HTR-8/SVneo (cell line): Measurements from ENCODE around the gene LGALSL.
A peak's percentile ranks its signal among the peaks of the same experiment; 100 is the strongest.

Experiments used
- DNase-seq: peaks from one replicate; pipeline ENCODE4 v3.0.0; 2011; ENCODE audit warnings: low spot score, mixed read lengths; ENCODE audit not compliant: insufficient read length
- FAIRE-seq: peaks from 2 replicates; lab custom pipeline; 2011; peaks lifted over from hg19 to GRCh38; lab: Jason Lieb, UNC

LGALSL gene

DNA sequence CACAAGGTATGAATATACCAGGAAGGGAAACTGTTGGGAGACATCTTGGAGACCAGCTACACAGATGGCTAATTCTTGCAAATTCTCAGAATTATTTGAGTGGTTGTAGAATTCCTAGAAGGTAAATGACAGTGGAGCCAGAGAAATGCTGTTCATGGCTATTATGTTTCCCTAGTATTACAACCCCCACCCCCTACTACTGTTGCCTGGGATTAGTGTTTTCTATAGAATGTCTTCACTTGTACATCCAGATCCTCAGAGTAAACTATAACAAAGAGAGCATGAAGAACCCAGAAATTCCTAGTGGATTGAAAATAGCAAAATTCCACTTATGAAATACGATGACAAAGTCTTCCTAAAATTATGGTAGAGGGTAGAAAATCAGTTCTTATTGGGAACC lies 15.3 kb downstream of the LGALSL start:
- no peak for DNase-seq
- FAIRE-seq: no peak

GRCh38 chr2:64470071-64470470 lies 16.1 kb downstream of the LGALSL start:
- DNase-seq: no peak
- FAIRE-seq: no peak

DNA sequence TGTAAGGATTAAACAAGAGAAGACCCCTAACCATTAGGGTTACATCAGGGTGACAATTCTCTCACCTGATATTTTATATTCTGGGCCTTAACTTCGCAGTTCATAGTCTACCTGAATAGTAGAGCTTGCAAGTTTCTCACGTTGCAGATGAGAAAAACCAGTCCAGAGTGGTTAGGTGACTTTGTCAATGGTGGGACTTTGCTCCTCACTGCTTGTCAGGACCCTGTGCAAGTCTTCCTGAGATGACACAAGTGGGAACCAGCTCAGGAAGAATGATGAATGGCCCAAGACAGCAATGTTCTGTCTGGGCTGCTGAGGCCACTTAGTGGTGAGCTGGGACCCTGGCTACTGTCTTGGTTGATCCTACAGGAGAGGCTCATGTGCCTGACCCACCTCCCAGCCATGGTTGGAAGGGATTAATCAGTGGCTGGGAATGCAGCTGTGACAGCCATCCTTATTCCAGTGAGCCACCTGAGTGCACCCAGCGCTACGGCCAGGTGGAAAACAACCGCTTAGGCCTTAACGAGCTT lies 16.9 kb downstream of the LGALSL start:
- no peak for FAIRE-seq
- no peak for DNase-seq

DNA sequence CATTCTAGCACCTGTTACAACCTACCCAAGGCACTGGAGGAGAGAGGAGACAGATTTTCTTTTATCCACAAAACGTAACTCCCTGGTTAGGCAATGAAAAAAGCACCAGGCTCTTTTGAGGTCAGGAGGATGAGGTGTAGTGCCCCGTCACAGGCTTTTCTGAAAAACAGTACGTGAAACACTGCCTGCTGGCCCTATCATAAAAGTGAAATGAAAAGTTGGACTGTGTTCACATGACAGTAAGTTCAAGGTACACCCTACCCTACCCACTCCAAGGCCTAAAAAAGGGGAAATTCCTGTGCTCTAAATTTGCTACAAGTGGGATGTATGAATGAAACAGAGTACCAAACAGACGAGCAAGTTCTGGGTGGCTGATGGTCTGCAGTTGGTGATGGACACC lies 17.6 kb downstream of the LGALSL start:
- DNase-seq (no peak), FAIRE-seq (no peak)

- FAIRE-seq: no peak
- no peak for DNase-seq
These were observed 18.9 kb downstream of the LGALSL start for GRCh38 chr2:64472881-64473280.

DNA sequence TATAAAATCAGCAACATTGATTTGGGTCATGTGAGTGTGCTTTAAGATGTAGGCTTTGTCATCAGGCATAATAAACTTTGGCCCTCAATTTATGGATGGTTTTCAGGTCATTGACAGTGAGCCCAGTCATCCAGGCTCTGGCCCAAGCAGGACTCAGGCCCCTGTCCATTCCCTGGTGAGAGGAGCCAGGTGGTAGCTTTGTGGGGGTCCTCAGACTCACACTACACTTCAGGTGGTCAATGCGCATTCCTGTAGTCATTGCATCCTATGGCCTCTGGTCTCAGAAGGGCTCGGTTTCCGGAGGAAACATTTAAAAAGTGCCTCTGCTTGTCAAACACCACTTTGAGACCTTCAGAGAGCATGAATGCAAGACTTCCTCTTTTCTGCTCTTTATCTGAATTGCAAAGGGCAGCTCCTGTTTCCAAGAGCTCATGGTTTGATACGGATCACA lies 20.2 kb downstream of the LGALSL start:
- no peak for DNase-seq
- no peak for FAIRE-seq

DNA sequence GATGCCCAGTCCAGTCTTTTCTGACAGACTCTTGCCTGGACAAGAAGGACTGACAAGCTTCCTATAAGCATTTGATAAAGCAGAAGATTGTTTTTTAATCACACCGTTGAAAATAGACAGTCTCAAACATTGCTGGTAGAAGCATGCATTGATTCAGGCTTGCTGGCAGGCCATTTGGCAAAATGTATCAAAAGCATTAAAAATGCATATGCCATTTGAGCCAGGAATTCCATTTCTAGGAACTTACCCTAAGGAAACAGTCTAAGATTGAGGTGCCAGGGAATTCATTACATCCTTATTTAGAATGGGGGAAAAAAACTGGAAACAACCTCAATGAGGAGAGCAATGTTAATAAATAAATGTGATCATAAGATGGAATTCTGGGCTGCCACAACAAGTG lies 20.7 kb downstream of the LGALSL start:
- DNase-seq (no peak), FAIRE-seq (no peak)

DNA sequence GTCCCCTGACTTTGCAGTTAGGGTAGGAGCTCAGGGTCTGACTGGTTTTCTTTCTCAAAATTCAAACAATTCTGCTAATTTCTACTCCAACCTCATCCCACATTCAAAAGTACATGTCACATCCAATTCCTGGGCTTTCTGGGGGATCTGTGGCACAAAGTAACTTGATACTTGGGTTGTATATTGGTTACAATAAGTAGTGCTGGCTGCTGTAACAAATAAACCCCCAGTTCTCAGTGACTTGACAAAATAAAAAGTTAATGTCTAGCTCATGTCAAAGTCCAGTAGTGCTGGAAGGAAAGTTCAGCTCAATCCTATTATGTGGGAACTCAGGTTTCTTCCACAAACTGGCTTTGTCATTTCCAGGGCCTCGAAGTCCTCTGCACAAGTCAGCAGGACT lies 23.1 kb downstream of the LGALSL start:
- FAIRE-seq (no peak), DNase-seq (no peak)

DNA sequence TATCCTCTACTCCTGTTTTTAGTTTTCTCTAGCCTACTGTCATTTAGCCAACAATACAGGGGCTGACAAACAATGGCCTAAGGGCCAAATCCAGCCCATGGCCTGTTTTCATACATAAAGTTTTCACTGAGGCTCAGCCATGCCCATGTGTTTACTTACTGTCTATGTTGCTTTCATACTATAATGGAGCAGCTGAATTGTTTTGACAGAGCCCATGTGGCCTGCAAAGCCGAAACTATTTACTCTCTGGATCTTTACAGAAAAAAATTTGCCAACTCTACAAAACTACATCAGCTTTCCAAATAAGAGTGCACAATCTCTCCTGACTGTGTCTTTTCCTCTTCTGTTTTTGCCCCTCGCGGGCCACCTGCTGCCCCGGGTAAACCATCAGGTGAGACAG lies 24.0 kb downstream of the LGALSL start:
- FAIRE-seq (no peak), DNase-seq (no peak)

- FAIRE-seq: no peak
These were observed 24.7 kb downstream of the LGALSL start for GRCh38 chr2:64478502-64479230.

DNA sequence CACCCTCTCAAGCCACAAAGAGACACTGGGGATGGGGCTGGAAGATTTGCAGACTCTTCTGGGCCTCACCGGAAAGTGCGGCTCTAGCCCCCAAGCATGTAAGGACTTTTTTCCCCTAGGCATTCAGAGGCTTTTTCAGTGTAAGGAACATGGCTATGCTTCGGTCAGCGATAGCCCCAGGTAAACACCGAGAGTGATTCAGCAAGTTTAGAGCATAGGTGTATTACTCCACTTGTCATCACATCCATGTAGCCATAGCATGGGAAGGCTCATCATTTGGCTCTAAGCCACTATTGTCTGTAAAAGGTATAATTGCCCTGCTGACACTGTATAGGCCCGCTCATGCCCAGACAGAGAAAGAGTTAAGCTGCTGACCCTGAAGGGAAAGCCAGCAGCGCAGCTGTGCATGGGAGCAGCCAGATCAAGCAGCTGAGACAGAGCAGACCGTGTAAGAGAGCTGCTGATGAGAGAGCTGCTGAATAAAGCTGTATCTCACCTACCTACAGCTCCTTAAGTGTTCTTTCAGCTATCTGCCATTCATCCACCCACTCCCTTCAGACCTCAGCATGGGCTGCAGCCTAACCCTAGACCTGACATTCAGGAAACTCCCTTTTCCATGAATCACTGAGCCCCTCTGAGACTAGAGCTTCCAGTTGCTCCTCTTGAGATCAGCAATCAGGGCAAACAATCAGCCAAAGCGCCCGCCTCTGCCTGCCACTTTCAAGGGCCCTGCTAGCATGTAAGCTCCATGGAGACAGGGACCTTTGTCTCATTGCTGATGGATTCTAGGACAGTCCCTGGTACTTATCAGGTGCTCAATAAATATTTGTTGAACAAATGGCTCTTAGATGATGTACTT lies 25.5 kb downstream of the LGALSL start:
- no peak for FAIRE-seq
- DNase-seq: no peak

More at GRCh38 chr2:64478502-64479230, 24.7 kb downstream of the LGALSL start:
- DNase-seq: no peak

DNA sequence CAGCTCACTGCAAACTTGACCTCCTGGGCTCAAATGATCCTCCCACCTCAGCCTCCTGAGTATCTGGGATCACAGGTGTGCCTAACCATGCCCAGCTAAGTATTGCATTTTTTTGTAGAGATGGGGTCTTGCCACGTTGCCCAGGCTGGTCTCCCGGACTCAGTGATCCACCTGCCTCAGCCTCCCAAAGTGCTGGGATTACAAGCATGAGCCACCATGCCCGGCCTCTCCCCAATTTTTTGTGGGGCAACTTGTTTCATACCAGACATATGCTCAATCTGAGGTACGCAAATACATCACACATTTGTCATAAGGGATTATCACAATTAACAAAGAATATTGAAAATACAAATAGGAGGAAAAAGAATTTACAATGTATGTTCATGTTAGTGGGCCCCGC lies 27.7 kb downstream of the LGALSL start:
- no peak for FAIRE-seq
- DNase-seq: no peak

DNA sequence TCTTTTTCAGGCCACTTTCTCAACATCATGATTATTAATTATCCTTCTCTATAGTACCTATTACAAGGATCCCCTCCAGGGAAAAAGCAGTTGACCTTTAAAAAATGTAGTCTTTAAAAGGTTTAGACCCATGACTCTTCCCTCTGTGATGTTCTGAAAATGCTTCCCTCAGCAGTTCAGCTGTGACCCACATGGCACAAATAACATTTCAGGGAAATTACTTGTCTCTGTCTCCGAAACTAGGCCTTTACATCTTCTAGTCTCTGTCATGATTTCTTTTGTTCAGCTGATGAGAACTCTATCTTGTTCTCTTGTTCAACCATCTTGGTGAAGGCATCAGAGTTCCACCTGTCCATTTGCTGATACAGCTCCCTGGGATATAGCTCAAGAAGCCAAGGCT lies 28.3 kb downstream of the LGALSL start:
- FAIRE-seq (no peak), DNase-seq (no peak)

- DNase-seq (peak; percentile 27), FAIRE-seq (no peak)
These were observed 29.0 kb downstream of the LGALSL start for GRCh38 chr2:64482765-64483504.

- DNase-seq (no peak), FAIRE-seq (no peak)
These were observed 31.4 kb downstream of the LGALSL start for GRCh38 chr2:64485331-64485730.

GRCh38 chr2:64485961-64486360 lies 32.0 kb downstream of the LGALSL start:
- DNase-seq (no peak), FAIRE-seq (no peak)

- no peak for FAIRE-seq
- DNase-seq: no peak
These were observed 33.5 kb downstream of the LGALSL start for GRCh38 chr2:64487256-64488049.

DNA sequence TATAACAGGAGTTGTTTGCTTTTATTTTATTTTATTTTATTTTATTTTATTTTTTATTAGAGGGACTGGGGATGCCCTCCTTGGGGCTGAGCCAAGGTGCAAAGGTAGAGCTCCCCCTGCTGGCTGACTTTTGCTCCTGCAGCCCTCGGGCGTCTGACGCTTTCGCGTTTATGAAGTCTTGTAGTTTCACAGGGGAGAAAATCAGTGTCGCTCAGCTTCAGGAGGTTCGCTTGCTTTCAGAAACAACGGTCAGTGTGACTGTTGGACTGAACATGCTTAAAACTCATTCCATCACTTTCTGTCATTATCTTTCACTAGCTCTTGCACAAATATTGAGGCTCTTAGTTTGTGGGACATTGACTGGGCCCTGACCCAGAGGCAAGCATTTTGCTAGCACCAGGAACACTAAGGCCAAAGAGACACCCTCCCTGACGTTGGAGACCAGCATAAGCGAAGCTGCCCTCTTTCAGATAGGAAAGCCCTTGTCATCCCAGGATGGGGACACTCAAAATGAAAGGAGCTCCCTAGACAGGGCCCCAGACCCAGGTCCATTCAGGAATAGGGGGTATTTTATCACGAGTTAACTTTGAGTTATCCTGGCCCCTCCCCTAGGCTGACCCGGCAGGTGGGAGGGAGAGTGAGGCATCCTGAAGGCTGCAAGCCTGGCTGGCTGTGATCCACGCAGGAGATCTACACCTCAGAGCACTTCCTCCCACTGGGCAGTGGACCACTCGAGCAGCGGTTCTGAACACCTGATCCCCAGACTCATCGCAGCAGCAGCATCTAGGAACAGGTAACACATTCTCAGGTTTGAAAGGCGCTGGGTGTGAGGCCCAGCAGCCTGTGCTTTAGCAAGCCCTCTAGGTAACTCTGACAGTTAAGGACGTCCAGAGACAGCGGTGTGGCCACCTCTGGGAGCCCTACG lies 34.4 kb downstream of the LGALSL start:
- FAIRE-seq: no peak
- peak; percentile 69 for DNase-seq
